Articular chondrocyte of knee joint (primary cell): ENCODE data around the gene SERF1A. TPM values are rescaled to one million over a fixed set of nuclear protein-coding genes. Genes with fewer than 3 reads are reported as not detected.

ENCODE experiments used
- small RNA-seq: library from RNA; depleted of rRNA; stranded (forward); fragments of <200 nt; gene quantifications from one replicate; pipeline ENCODE3, GENCODE V24; 2012
- total RNA-seq: library from RNA; depleted of rRNA; stranded (reverse); fragments of >200 nt; gene quantifications from 2 replicates; pipeline ENCODE4 v1.2.3, GENCODE V29; 2012

SERF1A gene
- 8.4 and 9.8 TPM in 2 replicates for total RNA-seq

DNA sequence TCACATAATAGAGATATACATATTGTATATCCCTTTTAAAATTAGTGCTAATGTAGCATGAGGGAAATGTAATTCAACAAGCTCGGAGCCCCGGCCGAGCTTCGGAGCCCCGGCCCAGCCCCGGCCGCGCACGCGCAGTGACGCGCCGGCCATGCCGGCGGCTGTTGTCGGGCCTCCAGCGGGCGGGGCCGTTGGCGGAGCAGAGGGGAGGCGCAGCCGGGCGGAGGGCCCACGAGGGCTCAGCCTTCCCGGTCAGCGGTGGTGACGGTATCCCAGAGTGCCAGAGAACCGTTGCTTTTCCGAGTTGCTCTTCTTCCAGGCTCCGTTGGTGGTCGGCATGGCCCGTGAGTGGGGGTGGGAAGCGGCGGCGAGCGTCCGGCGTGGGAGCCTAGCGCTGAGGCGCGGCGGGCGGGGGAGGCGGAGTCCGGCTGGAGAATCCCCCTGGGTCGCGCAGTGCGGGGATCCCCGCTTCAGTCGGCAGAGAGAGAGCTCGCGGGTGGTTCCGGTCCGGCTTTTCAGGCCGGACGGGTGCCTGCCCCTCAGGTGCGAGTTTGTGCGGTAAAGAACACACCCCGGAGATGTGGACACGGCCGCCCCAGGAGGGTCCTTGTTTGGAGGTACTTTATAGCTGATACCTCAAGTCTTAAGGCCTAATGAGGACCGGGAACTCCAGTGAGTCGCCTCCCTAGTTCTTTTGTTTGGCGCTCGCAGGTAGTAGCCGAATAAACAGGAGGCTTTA lies at the start of gene SERF1A:
Gene SERF1A, plus strand, starts transcription at position 137 of the 739 bp plus-strand sequence. Its CDS starts 201 bp downstream, at position 338.

Small RNA genes lying within 50 kb of the gene (small RNA-seq; reads per million reads assigned to genes)
- gene CDH12P1 = not detected

Other genes starting within 250 kb of the SERF1A start
- 38.0 and 43.3 TPM in 2 replicates for gene SMN1, start 24.4 kb downstream of the SERF1A start, total RNA-seq
- gene NAIP, start 124.7 kb downstream of the SERF1A start, total RNA-seq = 7.8 and 8.1 TPM in 2 replicates
- gene GTF2H2, start 167.0 kb downstream of the SERF1A start, total RNA-seq = 38.0 and 54.4 TPM in 2 replicates